Esophagus muscularis mucosa (tissue), 4 donors: ENCODE measurements around the gene STN1. TPM values are rescaled to one million over a fixed set of nuclear protein-coding genes. Genes with fewer than 3 reads are reported as not detected.

Source experiments
- DNase-seq: peaks from one replicate; pipeline ENCODE4 v3.0.0-alpha.2; 2017; ENCODE audit errors: extremely low spot score
- H3K27ac ChIP-seq, 4 donors: fragments of 200-600 bp; sonication (generic); replicated peaks in 1 of 4; 1 replicate in 3 of 4; 2 replicates in 1 of 4; pipeline ENCODE4 v1.5.1; 2016 to 2019; ENCODE audit warnings: mild to moderate bottlenecking in 1 of 4
- H3K27me3 ChIP-seq, 4 donors: fragments of 200-600 bp; sonication (generic); one replicate each; pipeline versions ENCODE4 v1.5.1 to v1.6.0; 2016 to 2019
- H3K36me3 ChIP-seq, 4 donors: fragments of 200-600 bp; sonication (generic); one replicate each; pipeline ENCODE4 v1.5.1; 2016 to 2019
- H3K4me1 ChIP-seq, 4 donors: fragments of 200-600 bp; sonication (generic); one replicate each; pipeline ENCODE4 v1.5.1; 2016 to 2019
- H3K4me3 ChIP-seq, 4 donors: fragments of 200-600 bp; sonication (generic); 1 replicate in 2 of 4; 2 replicates in 2 of 4; pipeline ENCODE4 v1.5.1; 2016 to 2019; ENCODE audit warnings: mild to moderate bottlenecking in 4 of 4, moderate library complexity in 1 of 4
- H3K9me3 ChIP-seq, 4 donors: fragments of 200-600 bp; sonication (generic); 1 replicate in 3 of 4; 2 replicates in 1 of 4; pipeline ENCODE4 v1.5.1; 2016 to 2019
- EP300 ChIP-seq: sonication (generic); formaldehyde crosslinking; IDR thresholded peaks from one replicate; pipeline ENCODE4 v1.6.1; 2017; ENCODE audit warnings: antibody characterized with exemption
- POLR2A ChIP-seq: fragments of 450-650 bp; IDR thresholded peaks from one replicate; pipeline ENCODE4 v1.6.1; 2017; ENCODE audit warnings: antibody characterized with exemption, moderate library complexity, mild to moderate bottlenecking, low read depth
- POLR2AphosphoS5 ChIP-seq, 2 donors: sonication (generic); formaldehyde crosslinking; IDR thresholded peaks; one replicate each; pipeline ENCODE4 v1.6.1; 2017; ENCODE audit warnings: antibody characterized with exemption in 2 of 2
- WGBS: methylation state at CpG from one replicate; pipeline ENCODE4 v1.1.5; 2018; 5-methylcytosine and 5-hydroxymethylcytosine counted together
- intact Hi-C: fragments of 100-400 bp; cut with DNase I; formaldehyde crosslinking; loops from one replicate; pipeline ENCODE4 v1.15.1; 2023
- total RNA-seq, 4 donors: library from RNA; depleted of rRNA; stranded (reverse); fragments of >200 nt; gene quantifications; one replicate each; pipeline versions ENCODE4 v1.1.0 to v1.2.1, GENCODE V29; 2016
- TF ChIP-seq, protein P1 (sequence below), 3 experiments: fragments of 200-600 bp in 2 of 3; fragments of 450-650 bp in 1 of 3; sonication (generic) in 2 of 3; IDR thresholded peaks; one replicate each; pipeline ENCODE4 v1.5.1; 2017 to 2019; ENCODE audit warnings: antibody characterized with exemption in 3 of 3, mild to moderate bottlenecking in 2 of 3, moderate library complexity in 1 of 3

STN1 gene, protein sequence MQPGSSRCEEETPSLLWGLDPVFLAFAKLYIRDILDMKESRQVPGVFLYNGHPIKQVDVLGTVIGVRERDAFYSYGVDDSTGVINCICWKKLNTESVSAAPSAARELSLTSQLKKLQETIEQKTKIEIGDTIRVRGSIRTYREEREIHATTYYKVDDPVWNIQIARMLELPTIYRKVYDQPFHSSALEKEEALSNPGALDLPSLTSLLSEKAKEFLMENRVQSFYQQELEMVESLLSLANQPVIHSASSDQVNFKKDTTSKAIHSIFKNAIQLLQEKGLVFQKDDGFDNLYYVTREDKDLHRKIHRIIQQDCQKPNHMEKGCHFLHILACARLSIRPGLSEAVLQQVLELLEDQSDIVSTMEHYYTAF
- total RNA-seq: 10 to 100 TPM; 18.7 to 27.7 (median 24.9) TPM

DNA sequence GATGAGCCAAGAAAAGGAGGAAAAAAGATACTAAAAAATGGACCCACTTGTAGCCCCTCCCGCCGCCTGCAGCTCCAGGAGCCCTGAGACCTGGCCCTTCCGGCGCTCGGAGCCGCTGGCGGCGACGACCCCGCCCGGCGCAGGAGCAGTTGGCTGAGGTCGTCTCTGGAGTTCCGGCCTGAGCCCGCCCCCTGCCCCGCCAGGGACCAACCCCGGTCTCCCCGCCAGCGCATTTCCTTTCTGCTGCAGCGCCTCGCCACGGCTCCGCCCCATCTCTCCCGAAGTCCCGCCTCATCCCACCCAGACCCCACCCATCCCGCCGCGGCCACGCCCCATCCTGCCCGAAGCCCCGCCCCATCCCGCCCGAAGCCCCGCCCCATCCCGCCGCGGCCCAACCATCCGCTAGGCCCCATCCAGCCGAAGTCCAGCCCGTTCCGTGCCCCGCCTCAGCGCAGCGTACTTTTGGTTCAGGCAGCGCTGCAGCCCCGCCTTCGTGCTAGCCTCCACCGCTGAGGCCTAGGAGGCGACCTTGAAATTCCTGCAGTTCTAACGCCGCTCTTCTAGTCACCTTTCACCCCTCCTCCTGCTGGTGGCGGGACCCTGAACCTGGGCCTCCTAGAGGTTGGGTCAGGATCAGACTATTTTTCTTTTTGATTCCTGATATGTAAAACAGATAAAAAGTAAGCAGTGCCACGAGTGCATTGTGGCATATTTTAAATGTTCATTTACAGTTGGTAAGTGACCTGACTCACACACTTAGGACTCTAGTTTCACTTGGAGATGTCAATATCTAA is at the start of gene STN1:
Gene STN1, minus strand, starts transcription at position 132 of the 794 bp plus-strand sequence. CDS start 590 bp downstream, outside the sequence.
- intact Hi-C loops: loop anchor here (5.0 kb wide), 1 partner anchor 49 kb away; the partner anchor contains the start of gene SLK
- Histone ChIP-seq H3K36me3 (peaks cover 0 to under 1% (median 0%) of the 10 kb centered on the region in 4 donors), H3K4me1 (peaks cover 28 to 38% (median 34%) of the 10 kb centered on the region in 4 donors), H3K4me3 (peak within 1 kb of the TSS; percentile 66 to 89 (median 71)), H3K9me3 (no peaks in the 10 kb centered on the region), H3K27me3 (no peaks in the 10 kb centered on the region), H3K27ac (peak within 1 kb of the TSS; percentile 88 to 99 (median 93))
- peak; percentile 83 to 98 for TF ChIP-seq POLR2AphosphoS5 (IDR thresholded peaks at IDR 0.05)
- TF ChIP-seq, protein P1, sequence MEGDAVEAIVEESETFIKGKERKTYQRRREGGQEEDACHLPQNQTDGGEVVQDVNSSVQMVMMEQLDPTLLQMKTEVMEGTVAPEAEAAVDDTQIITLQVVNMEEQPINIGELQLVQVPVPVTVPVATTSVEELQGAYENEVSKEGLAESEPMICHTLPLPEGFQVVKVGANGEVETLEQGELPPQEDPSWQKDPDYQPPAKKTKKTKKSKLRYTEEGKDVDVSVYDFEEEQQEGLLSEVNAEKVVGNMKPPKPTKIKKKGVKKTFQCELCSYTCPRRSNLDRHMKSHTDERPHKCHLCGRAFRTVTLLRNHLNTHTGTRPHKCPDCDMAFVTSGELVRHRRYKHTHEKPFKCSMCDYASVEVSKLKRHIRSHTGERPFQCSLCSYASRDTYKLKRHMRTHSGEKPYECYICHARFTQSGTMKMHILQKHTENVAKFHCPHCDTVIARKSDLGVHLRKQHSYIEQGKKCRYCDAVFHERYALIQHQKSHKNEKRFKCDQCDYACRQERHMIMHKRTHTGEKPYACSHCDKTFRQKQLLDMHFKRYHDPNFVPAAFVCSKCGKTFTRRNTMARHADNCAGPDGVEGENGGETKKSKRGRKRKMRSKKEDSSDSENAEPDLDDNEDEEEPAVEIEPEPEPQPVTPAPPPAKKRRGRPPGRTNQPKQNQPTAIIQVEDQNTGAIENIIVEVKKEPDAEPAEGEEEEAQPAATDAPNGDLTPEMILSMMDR (IDR thresholded peaks at IDR 0.05): no peak
- peak; percentile 95 for TF ChIP-seq POLR2A
- WGBS: 2% methylated on average over 27 of the region's 53 CpGs
- DNase-seq: peak; percentile 98

DNA sequence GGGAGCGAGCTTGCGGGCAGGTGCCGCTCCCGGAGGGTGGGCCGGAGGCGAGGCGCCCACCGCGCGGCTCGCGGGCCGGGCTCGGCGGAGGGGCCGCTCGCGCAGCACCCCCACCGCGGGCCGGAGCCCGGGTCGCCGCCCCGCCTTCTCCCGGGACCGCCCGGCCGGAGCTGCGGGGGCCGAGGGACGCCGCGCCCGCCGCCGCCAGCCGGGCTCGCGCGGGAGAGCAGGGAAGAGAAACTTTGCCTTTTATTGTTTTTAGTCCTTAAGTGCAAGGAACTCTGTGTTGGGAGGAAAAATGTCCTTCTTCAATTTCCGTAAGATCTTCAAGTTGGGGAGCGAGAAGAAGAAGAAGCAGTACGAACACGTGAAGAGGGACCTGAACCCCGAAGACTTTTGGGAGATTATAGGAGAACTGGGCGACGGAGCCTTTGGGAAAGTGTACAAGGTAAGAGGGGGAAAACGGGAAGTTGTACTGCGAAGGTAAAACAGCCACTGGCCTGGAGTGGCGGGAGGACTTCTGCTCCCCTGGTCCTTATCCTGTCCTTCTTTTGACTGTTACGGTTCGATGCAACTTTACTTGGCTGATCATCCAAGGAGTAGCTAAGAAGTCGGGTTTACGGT is 49.6 kb upstream of the STN1 start:
- TF ChIP-seq POLR2A (no peak), POLR2AphosphoS5 (IDR thresholded peaks at IDR 0.05) (peak in 1 of 2 donors; percentile 8), EP300 (no peak)
- TF ChIP-seq, protein P1 (IDR thresholded peaks at IDR 0.05): peak in 1 of 3 experiments; percentile 17
- H3K27me3 ChIP-seq: no peaks in the 10 kb centered on the region
- no peak for DNase-seq
- WGBS: under 1% methylated on average over 30 of the region's 55 CpGs
- H3K9me3 ChIP-seq: no peaks in the 10 kb centered on the region
- intact Hi-C loops: loop anchor here (2.0 to 5.0 kb wide), 3 partner anchors 50 to 155 kb away; partner anchors contain the start of genes SFR1 and STN1
- no peaks in the 10 kb centered on the region for H3K36me3 ChIP-seq
- peak overlapping the region; percentile 98 to 99 (median 99) for H3K27ac ChIP-seq
- H3K4me3 ChIP-seq: peak overlapping the region; percentile 71 to 97 (median 87)
- peaks cover 15 to 49% (median 47%) of the 10 kb centered on the region in 4 donors for H3K4me1 ChIP-seq

DNA sequence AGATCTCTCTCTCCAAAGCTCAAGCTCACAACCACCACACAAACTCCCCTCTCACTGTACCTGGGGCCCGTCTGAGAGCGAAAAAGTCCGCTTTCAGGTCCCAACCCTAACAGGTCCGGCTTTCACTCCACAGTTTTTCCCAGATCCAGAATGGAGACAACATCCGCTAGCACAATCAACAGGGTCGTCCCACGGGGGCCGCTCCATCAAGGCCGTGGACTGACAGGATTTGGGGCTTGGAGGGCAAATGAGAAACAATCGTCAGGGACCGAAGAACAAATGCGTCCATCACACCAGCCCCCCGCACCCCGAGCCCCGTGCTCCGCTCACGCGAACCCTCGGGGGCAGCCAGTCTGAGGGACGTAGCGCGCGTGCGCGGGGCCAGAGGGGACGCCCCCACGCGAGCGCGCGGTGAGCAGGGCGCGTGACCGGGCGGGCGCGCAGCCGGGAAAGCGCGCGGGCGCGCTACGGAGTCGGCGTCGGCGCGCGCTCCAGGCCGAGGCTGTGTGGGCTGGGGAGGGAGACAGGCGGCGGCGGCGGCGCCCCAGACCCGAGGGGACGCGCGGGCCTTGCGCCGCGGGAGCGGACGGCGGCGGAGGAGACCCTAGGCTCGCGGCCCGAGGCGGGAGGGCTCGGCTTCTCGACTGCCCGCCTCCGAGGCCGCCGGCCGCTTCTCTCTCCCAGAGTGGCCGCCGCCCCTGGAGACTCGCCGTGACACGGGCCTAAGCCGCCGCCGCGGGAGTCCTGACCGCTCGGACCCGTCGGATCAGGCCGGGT is 48.9 kb upstream of the STN1 start, which contains the start of gene SLK:
Gene SLK, plus strand, starts transcription at position 470 of the 777 bp plus-strand sequence. CDS start 606 bp downstream, outside the sequence.
- DNase-seq: no peak
- Histone ChIP-seq H3K36me3 (no peaks in the 10 kb centered on the region), H3K27me3 (no peaks in the 10 kb centered on the region), H3K9me3 (no peaks in the 10 kb centered on the region), H3K4me1 (peaks cover 15 to 44% (median 40%) of the 10 kb centered on the region in 4 donors), H3K4me3 (peak within 1 kb of the TSS; percentile 71 to 97 (median 87)), H3K27ac (peak within 1 kb of the TSS; percentile 98 to 99 (median 99))
- intact Hi-C loops: loop anchor here (2.0 to 5.0 kb wide), 3 partner anchors 50 to 155 kb away; partner anchors contain the start of genes SFR1 and STN1
- TF ChIP-seq EP300: no peak
- peak; percentile 80 to 89 for TF ChIP-seq POLR2AphosphoS5 (IDR thresholded peaks at IDR 0.05)
- peak; percentile 37 for TF ChIP-seq POLR2A
- WGBS: 4% methylated on average over 9 of the region's 92 CpGs

DNA sequence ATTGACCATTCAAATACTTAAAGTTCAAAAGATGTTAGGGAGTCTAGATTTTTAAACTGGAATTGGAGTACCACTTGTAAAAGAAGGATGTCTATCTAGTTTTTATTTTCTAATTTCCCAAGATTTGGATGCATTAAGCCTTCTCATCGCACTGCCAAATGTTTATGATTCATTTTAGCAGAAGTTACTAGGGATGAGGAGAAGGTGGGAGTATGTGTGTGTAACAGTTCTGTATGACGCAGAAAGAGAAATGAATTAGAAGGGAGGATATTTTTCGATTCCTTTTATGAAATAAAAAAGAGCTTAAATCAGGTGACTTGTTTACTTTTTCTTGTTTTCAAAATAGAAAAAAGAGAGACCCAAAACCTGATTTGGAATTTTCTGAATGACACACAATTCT is 42.1 kb upstream of the STN1 start:
- H3K36me3 ChIP-seq: no peaks in the 10 kb centered on the region
- H3K27me3 ChIP-seq: no peaks in the 10 kb centered on the region
- H3K4me1 ChIP-seq: no peaks in the 10 kb centered on the region
- no peak for DNase-seq
- 70% methylated on average over 3 of the region's 3 CpGs for WGBS
- no peak for TF ChIP-seq POLR2A
- TF ChIP-seq POLR2AphosphoS5 (IDR thresholded peaks at IDR 0.05): no peak
- TF ChIP-seq EP300: no peak
- TF ChIP-seq, protein P1 (IDR thresholded peaks at IDR 0.05): no peak
- no peak overlapping the region for H3K27ac ChIP-seq
- no peaks in the 10 kb centered on the region for H3K9me3 ChIP-seq
- no peak overlapping the region for H3K4me3 ChIP-seq
- intact Hi-C loops: no loop called here
